ENCODE measurements around the gene IL36B.

DNA sequence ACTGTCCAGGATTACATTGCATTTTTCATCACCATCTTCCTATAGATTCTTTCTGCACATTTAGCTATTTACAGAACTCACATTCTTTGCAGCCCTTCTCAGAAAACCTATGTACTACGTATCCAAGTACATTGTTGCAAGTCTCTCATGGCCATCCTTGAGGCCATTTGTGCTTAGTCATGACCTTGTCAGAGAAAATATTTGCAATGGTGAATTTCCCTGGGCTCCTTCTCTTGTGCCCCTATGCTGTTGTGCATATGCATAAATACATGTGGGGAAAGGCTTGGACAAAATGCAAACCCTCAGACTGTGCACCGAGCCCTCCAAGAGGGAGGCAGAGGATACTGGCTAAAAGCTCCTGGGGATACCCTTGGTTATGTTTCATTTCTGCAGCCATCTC is 27.9 kb downstream of the IL36B start:
- TF ChIP-seq, protein P1, sequence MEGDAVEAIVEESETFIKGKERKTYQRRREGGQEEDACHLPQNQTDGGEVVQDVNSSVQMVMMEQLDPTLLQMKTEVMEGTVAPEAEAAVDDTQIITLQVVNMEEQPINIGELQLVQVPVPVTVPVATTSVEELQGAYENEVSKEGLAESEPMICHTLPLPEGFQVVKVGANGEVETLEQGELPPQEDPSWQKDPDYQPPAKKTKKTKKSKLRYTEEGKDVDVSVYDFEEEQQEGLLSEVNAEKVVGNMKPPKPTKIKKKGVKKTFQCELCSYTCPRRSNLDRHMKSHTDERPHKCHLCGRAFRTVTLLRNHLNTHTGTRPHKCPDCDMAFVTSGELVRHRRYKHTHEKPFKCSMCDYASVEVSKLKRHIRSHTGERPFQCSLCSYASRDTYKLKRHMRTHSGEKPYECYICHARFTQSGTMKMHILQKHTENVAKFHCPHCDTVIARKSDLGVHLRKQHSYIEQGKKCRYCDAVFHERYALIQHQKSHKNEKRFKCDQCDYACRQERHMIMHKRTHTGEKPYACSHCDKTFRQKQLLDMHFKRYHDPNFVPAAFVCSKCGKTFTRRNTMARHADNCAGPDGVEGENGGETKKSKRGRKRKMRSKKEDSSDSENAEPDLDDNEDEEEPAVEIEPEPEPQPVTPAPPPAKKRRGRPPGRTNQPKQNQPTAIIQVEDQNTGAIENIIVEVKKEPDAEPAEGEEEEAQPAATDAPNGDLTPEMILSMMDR (IDR thresholded peaks at IDR 0.05; ENCODE audit: poor library complexity) = no peak
- no peak for TF ChIP-seq EZH2 (IDR thresholded peaks at IDR 0.05; ENCODE audit: borderline replicate concordance)

Data from hepatocyte (in vitro differentiated cells).